SK-N-DZ (cell line): Measurements from ENCODE around the gene PHF21A. TPM values are rescaled to one million over a fixed set of nuclear protein-coding genes. Genes with fewer than 3 reads are reported as not detected.

Experiments
- DNase-seq: peaks from one replicate; pipeline ENCODE4 v3.0.0-alpha.2; 2015; ENCODE audit warnings: low spot score
- polyA plus RNA-seq, 2 experiments: library from polyadenylated mRNA; depleted of rRNA; stranded (reverse); fragments of >200 nt; gene quantifications; 2 replicates each; pipeline ENCODE4 v1.2.3, GENCODE V29; 2014

PHF21A gene
- 21.3 and 23.1 TPM in 2 replicates for polyA plus RNA-seq (2014; cell fraction: cytosol; rRNA removed)
- 39.8 and 51.8 TPM in 2 replicates for polyA plus RNA-seq (2014; cell fraction: nucleus; rRNA removed)

DNA sequence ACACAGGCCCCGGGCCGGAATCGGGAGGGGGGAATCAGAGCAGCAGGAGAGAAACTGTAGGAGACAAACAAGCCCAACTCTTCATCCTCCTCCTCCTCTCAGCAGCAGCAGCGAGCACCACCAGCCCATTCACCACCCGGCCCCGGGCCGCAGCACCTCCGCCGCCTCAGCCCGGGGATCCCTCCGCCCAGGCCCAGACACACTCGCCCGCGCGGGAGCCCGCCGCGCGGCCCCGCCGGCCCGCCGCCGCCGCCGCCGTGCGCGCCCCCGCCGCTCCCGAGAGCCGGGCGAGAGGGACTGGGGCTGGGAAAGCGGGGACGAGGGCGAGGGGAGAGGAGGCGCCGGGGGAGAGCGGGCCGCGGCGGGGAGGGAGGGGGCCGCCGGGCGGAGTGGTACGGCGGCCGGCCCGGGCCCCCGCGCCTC, at the start of gene PHF21A:
TSS of gene PHF21A (minus strand) at position 154 of the 423 bp plus-strand sequence. CDS start 37,235 bp downstream, outside the sequence.
- DNase-seq: peak; percentile 95

DNA sequence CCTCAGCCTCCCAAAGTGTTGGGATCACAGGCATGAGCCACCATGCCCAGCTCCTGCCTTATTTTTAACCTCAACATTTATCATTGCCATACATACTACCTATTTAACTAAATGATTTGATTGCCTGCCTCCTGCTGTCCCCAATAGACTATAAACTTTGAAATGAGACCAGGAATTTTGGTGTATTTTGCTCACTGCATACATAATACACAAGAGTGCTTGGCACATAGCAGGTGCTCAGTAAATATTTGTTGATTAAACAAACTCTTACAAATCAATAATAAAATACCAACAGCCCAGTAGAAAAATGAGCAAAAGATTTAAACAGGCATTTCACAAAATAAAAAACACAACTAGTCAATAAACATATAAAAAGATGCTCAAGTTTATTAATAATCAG, 49.5 kb upstream of the PHF21A start:
- no peak for DNase-seq

GRCh38 chr11:46162700-46163099, 41.4 kb upstream of the PHF21A start:
- no peak for DNase-seq

- DNase-seq: no peak
These were observed 39.9 kb upstream of the PHF21A start for GRCh38 chr11:46161201-46161600.

GRCh38 chr11:46160100-46160499, 38.8 kb upstream of the PHF21A start:
- DNase-seq: no peak

- DNase-seq: no peak
These were observed 38.4 kb upstream of the PHF21A start for GRCh38 chr11:46159680-46160079.

DNA sequence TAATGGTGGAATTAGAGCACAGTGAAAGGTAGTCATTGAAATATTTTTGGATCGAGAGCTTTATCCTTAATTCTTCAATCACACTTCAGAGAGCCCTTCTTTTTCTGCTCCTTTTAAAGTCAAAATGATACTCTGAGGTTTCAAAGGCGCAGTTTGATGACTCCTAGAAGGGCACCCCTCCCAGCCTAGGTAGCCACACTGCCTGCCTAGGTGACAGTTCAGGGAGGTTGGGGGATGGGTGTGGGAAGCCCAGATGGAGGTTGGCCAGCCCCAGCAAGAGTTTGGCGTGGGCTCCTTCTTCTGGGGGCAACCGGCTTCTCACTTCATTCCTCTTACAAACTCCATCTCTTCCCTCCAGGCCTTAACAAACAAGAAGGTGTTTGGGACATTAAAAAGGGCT, 28.6 kb upstream of the PHF21A start:
- no peak for DNase-seq

- no peak for DNase-seq
These were observed 28.1 kb upstream of the PHF21A start for GRCh38 chr11:46149342-46149741.

GRCh38 chr11:46144741-46145140, 23.5 kb upstream of the PHF21A start:
- no peak for DNase-seq

GRCh38 chr11:46143049-46143806, 22.0 kb upstream of the PHF21A start:
- no peak for DNase-seq

DNA sequence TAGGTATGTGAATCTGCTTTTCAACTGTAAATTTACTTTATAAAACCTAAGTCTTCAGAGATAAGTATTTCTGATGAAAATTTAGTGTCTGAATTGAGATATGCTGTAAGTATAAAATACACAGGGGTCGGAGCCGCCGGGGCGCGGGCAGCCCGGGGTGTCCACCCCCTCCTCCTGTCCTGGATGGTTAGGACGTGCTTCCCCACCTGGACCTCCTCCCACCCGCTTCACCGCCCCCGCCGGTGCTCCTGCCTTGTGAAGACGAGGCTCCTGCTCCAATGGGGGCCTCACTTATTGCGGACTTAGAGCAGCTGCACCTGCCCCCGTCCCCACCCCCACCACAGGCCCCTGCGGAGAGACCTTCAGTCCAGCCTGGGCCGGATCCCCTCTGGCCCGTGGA, 21.3 kb upstream of the PHF21A start:
- DNase-seq: no peak

- no peak for DNase-seq
These were observed 20.3 kb upstream of the PHF21A start for GRCh38 chr11:46141597-46141996.

GRCh38 chr11:46134540-46134939, 13.3 kb upstream of the PHF21A start:
- no peak for DNase-seq

GRCh38 chr11:46134061-46134460, 12.8 kb upstream of the PHF21A start:
- DNase-seq: no peak

- no peak for DNase-seq
These were observed 11.9 kb upstream of the PHF21A start for GRCh38 chr11:46133119-46133518.

DNA sequence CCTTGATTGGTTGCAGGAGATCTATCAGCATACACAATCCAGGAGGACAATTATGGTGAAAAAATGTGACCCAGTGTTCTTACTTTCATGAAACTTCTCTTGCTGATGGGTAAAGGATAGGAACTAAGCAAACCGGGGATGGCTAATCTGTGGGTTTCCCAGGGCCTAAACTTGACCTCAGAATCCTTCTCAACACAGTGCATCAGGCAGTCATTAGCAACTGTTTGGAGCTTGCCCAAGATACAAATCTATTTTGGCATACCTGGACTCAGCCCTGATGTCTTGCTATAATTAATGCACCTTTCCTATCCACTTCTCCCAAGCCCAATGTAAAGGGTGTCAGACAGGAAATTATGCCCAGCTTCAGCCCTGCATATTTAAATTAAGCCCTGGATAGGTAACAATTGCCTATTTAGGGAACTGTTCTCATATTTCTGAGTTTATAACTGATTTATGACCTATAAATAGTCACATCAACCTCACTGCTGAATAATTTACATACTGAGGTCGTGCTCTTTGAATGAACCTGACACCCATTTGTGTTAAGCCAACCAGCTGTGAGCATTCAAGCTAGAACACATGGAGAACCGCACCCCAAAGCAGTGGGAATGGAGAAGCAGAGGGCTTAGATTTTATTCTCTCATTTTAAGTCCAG, 9.2 kb upstream of the PHF21A start:
- DNase-seq: no peak

- no peak for DNase-seq
These were observed 7.9 kb upstream of the PHF21A start for GRCh38 chr11:46129133-46129532.

- DNase-seq: peak; percentile 31
These were observed 5.9 kb upstream of the PHF21A start for GRCh38 chr11:46127150-46127638.

GRCh38 chr11:46125284-46125683, 4.0 kb upstream of the PHF21A start:
- no peak for DNase-seq

DNA sequence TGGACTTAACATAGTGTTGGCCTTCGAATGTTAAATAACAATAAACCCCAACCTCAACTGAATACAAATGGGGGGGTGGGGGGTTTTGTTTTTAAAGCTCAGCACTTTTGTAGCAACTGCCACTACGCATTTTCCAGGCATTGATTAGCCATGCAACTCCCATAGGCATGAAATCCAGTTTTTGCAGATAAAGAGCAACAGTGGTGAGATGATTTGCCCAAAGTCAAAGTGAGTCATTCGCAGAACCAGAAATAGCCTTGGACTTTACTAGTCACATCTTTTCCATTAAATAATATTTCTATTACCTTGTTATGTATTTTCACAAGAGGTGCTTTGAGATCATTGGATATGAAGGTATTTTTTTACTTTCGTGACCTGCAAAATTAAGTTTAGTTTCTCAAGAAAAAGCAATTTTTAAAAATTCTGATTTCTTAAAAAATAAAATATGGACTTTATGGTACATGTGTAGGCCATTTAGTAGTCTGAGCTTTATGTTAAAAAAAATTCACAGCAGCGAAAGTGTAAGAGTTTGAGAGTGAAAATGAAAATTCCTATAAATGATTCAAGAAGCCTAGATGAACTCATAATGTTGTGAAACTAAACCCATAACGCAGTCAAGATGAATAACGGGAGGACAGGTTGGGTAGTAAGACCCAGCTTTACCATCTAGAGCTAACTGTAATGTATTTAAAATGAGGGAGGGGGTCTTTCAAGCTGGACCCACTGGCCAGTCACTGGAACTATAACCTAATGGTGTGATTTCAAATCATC, 1.9 kb upstream of the PHF21A start:
- no peak for DNase-seq

- DNase-seq: peak; percentile 93
These were observed 647 bp upstream of the PHF21A start for GRCh38 chr11:46121724-46122477.
